Airway epithelial cell (primary cell): Measurements from ENCODE around the gene CCSER1. TPM values are rescaled to one million over a fixed set of nuclear protein-coding genes. Genes with fewer than 3 reads are reported as not detected.

ENCODE experiments used
- total RNA-seq: library from RNA; depleted of rRNA; stranded (reverse); fragments of >200 nt; gene quantifications from 2 replicates; pipeline ENCODE4 v1.2.3, GENCODE V29; 2015

Gene CCSER1
- 1.4 TPM in 1 of 2 replicates, not detected in the other for total RNA-seq

GRCh38 chr4:90127223-90127705 is at the start of gene CCSER1:
CCSER1 (plus strand) TSS chr4:90127394.

Other genes starting within 250 kb of the CCSER1 start
- not detected in 2 replicates for gene MMRN1, start 232.5 kb upstream of the CCSER1 start, total RNA-seq